GM18858 (cell line): ENCODE measurements around the gene WDR41.
"Not testable (repeated sequence)": the region's sequence is repeated elsewhere in the genome, so short reads cannot be mapped to it uniquely, and the experiment has no call there.

Experiments
- ATAC-seq: cut with Tn5 transposase; IDR thresholded peaks from one replicate; pipeline ENCODE4 v1.9.1; 2021; ENCODE audit not compliant: unreplicated experiment

The WDR41 gene

GRCh38 chr5:77409870-77410621 is 82.1 kb downstream of the WDR41 start:
- no peak for ATAC-seq

- no peak for ATAC-seq
Measured at GRCh38 chr5:77407152-77407551, 85.0 kb downstream of the WDR41 start.

GRCh38 chr5:77402796-77403195 is 89.3 kb downstream of the WDR41 start:
- no peak for ATAC-seq

GRCh38 chr5:77400645-77401044 is 91.5 kb downstream of the WDR41 start:
- no peak for ATAC-seq

GRCh38 chr5:77398896-77399295 is 93.2 kb downstream of the WDR41 start:
- ATAC-seq, result no peak

GRCh38 chr5:77398458-77398857 is 93.7 kb downstream of the WDR41 start:
- ATAC-seq, result no peak

DNA sequence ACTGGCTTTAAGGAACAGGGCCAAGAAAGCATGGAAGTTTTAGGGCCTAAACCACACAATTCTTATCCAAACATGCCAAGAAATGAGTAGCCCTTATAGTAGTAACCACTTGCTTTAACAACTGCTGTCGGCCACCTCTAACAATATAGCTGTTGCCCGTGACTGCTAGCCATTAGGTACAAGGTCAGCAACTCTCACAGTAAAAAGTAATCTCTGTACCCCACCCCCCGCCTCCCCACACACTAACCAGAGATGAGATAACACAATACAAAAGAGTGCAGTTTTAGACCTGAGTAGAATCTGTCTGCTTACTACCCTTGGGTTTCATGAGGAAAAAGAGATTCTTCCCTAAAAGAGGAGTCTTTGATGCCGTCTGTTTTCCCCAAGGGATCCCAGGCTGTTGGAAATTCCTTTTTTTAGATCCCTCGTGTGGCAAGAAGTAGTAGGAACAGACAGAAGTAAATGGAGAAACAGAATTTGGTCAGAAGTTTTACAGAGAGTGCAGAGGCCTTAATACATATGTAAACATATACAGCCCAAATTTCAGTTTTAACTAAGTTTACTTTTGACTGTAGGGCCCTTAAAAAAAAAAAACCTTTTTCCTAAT is 94.3 kb downstream of the WDR41 start:
- no peak for ATAC-seq

GRCh38 chr5:77396017-77396416 is 96.1 kb downstream of the WDR41 start:
- no peak for ATAC-seq

- no peak for ATAC-seq
Measured at GRCh38 chr5:77394064-77394715, 97.9 kb downstream of the WDR41 start.

- ATAC-seq, result no peak
Measured at GRCh38 chr5:77391240-77391765, 100.8 kb downstream of the WDR41 start.

- no peak for ATAC-seq
Measured at GRCh38 chr5:77390795-77391194, 101.3 kb downstream of the WDR41 start.

GRCh38 chr5:77390221-77390620 is 101.9 kb downstream of the WDR41 start:
- ATAC-seq, result no peak

GRCh38 chr5:77389746-77390145 is 102.4 kb downstream of the WDR41 start:
- no peak for ATAC-seq

- not testable (repeated sequence) for ATAC-seq
Measured at GRCh38 chr5:77386340-77386739, 105.8 kb downstream of the WDR41 start.

GRCh38 chr5:77383336-77383735 is 108.8 kb downstream of the WDR41 start:
- ATAC-seq, result not testable (repeated sequence)
